ENCODE measurements around the gene KHSRP. TPM values are rescaled to one million over a fixed set of nuclear protein-coding genes. Genes with fewer than 3 reads are reported as not detected.

KHSRP gene
- total RNA-seq, 2 donors from 2014 or later = 54.0 to 83.4 TPM

GRCh38 chr19:6464070-6464873, 39.7 kb upstream of the KHSRP start, which contains the start of gene CRB3:
TSS of gene CRB3 (plus strand) at chr19:6464271. CDS start at chr19:6464702, 431 bp downstream.
- intact Hi-C loops (cut with DNase I) = no loop called here

GRCh38 chr19:6460099-6460884, 35.7 kb upstream of the KHSRP start:
- peak; percentile 96 to 97 (median 96) for DNase-seq
- WGBS, 2 donors = 0 to 1% methylated on average over 27 to 57 of the region's 57 CpGs
- intact Hi-C loops (cut with DNase I) = no loop called here

More at GRCh38 chr19:6464070-6464873, 39.7 kb upstream of the KHSRP start, which contains the start of gene CRB3:
- TF ChIP-seq POLR2A (IDR thresholded peaks at IDR 0.05) = peak; percentile 50 to 83 (median 81)
- TF ChIP-seq CTCF (IDR thresholded peaks at IDR 0.05) = peak in 1 of 7 experiments; percentile 7
- peak; percentile 97 to 99 (median 97) for DNase-seq
- peak; percentile 69 for ATAC-seq
- peak within 1 kb of the TSS; percentile 68 to 87 for H3K4me3 ChIP-seq
- H3K36me3 ChIP-seq (replicated peaks in 1 of 2; ENCODE audit: insufficient read depth in 1 of 2, low read depth in 2 of 2) = peaks cover 0 to 3% of the 10 kb centered on the region in 2 donors
- H3K27ac ChIP-seq = peak within 1 kb of the TSS; percentile 88 to 99 (median 94)
- WGBS, 2 donors = 1 to 4% methylated on average over 10 to 64 of the region's 65 CpGs
- no peaks in the 10 kb centered on the region for H3K27me3 ChIP-seq
- H3K9me3 ChIP-seq = no peaks in the 10 kb centered on the region
- peaks cover 13% of the 10 kb centered on the region for H3K4me1 ChIP-seq

GRCh38 chr19:6459262-6460098, 34.9 kb upstream of the KHSRP start, which contains the start of gene SLC25A23:
TSS of gene SLC25A23 (minus strand) at chr19:6459792. CDS start at chr19:6459628, 164 bp downstream.
- ATAC-seq = peak; percentile 47
- Histone ChIP-seq H3K27ac (peak within 1 kb of the TSS; percentile 92 to 98 (median 96)), H3K27me3 (no peaks in the 10 kb centered on the region), H3K9me3 (no peaks in the 10 kb centered on the region), H3K4me1 (peaks cover 12% of the 10 kb centered on the region), H3K4me3 (peak within 1 kb of the TSS; percentile 8 to 56), H3K36me3 (replicated peaks in 1 of 2; ENCODE audit: insufficient read depth in 1 of 2, low read depth in 2 of 2) (peaks cover 0 to 1% of the 10 kb centered on the region in 2 donors)
- DNase-seq = peak; percentile 71 to 78 (median 76)
- 3 to 5% methylated on average over 4 to 59 of the region's 70 CpGs for WGBS, 2 donors
- intact Hi-C loops (cut with DNase I) = no loop called here
- TF ChIP-seq CTCF (IDR thresholded peaks at IDR 0.05) (peak in 1 of 7 experiments; percentile 1), POLR2A (IDR thresholded peaks at IDR 0.05) (no peak)

More at GRCh38 chr19:6460099-6460884, 35.7 kb upstream of the KHSRP start:
- Histone ChIP-seq H3K27ac (peak overlapping the region; percentile 92 to 98 (median 96)), H3K36me3 (replicated peaks in 1 of 2; ENCODE audit: insufficient read depth in 1 of 2, low read depth in 2 of 2) (no peaks in the 10 kb centered on the region), H3K9me3 (no peaks in the 10 kb centered on the region), H3K4me1 (peaks cover 17% of the 10 kb centered on the region), H3K27me3 (no peaks in the 10 kb centered on the region), H3K4me3 (peak overlapping the region; percentile 8 to 56)
- TF ChIP-seq POLR2A (IDR thresholded peaks at IDR 0.05) (peak; percentile 53 to 88 (median 83)), CTCF (IDR thresholded peaks at IDR 0.05) (peak; percentile 43 to 84 (median 77))
- ATAC-seq = peak; percentile 81

- Histone ChIP-seq H3K4me3 (peak overlapping the region; percentile 2 to 56), H3K27ac (peak overlapping the region; percentile 45 to 98 (median 94)), H3K36me3 (replicated peaks in 1 of 2; ENCODE audit: insufficient read depth in 1 of 2, low read depth in 2 of 2) (peaks cover 0 to 4% of the 10 kb centered on the region in 2 donors), H3K27me3 (no peaks in the 10 kb centered on the region), H3K9me3 (no peaks in the 10 kb centered on the region), H3K4me1 (peaks cover 12% of the 10 kb centered on the region)
- no peak for TF ChIP-seq POLR2A (IDR thresholded peaks at IDR 0.05)
- TF ChIP-seq CTCF (IDR thresholded peaks at IDR 0.05) = peak in 2 of 7 experiments; percentile 3 to 11
- intact Hi-C loops (cut with DNase I) = no loop called here
- ATAC-seq = no peak
- 27 to 38% methylated on average over 9 to 15 of the region's 16 CpGs for WGBS, 2 donors
- peak; percentile 23 to 44 (median 38) for DNase-seq
These were observed 34.2 kb upstream of the KHSRP start for GRCh38 chr19:6458695-6459261.
